HG02678 (cell line): Measurements from ENCODE around the gene EEF1AKMT4.

Source experiments
- ATAC-seq: cut with Tn5 transposase; IDR thresholded peaks from one replicate; pipeline ENCODE4 v1.9.1; 2021; ENCODE audit warnings: mild to moderate bottlenecking, moderate library complexity; ENCODE audit not compliant: unreplicated experiment

EEF1AKMT4 gene

GRCh38 chr3:184235381-184236032, 14.0 kb upstream of the EEF1AKMT4 start:
- no peak for ATAC-seq

- no peak for ATAC-seq
These were observed 13.4 kb upstream of the EEF1AKMT4 start for GRCh38 chr3:184236033-184236410.

DNA sequence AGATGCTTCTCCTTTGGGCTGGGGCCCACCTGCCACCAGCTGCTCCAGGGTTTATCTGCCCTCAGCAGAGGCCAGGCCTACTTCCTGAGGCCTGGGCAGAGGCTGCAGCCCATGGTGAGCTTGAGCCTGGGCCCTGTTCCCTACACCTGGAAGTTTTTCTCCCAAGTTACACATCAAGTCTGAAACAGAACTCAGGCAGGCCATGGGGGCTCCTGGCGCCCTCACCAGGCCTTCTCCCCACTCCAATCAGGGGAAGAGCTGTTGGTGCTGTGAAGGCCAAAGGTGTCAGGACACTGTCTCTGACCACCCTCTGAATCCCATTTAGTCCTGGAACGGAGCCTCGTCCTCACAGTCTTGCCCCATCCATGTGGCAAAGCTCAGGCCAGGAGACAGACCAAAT, 12.8 kb upstream of the EEF1AKMT4 start:
- no peak for ATAC-seq

- no peak for ATAC-seq
These were observed 12.3 kb upstream of the EEF1AKMT4 start for GRCh38 chr3:184237211-184237610.

- ATAC-seq, result no peak
These were observed 11.7 kb upstream of the EEF1AKMT4 start for GRCh38 chr3:184237807-184238206.

GRCh38 chr3:184238246-184238818, 11.1 kb upstream of the EEF1AKMT4 start:
- no peak for ATAC-seq

GRCh38 chr3:184239221-184239620, 10.3 kb upstream of the EEF1AKMT4 start:
- no peak for ATAC-seq

- no peak for ATAC-seq
These were observed 9.8 kb upstream of the EEF1AKMT4 start for GRCh38 chr3:184239708-184240107.

DNA sequence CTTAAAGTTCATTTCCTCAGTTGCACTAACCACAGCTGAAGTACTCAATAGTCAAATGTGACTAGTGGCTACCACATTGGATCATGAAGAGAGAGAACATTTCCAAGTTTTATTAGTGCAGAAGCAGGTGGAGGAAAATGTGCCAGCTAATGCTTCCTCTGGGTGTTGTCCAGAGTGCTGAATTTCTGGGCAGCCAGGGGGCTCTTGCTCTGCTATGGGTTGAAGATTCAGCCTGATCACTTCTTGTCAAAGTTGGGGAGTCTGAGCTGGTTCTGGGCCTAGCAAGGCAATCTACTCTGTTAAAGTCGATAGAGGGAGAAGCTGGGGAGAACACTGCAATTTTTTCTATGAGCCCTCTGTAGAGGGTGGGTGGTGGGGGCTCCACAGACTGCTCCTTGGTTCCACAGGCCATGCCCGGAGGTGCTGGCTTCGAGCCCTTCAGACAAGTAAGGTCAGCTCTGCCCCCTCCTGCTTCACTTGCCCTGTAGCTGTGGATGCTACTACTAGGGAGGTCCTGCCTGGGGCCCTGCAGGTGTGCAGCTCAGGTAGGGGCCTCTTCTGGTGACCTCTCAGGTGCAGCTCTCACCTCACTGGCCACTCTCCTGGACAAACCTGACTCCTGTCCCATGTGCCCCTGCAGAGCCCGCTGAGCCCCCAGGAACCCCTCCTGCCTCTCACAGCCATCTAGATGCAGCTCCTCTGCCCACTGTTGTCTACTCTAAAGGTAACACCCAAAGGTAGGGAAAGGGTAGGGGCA, 8.9 kb upstream of the EEF1AKMT4 start:
- no peak for ATAC-seq

- no peak for ATAC-seq
These were observed 8.4 kb upstream of the EEF1AKMT4 start for GRCh38 chr3:184241141-184241446.

DNA sequence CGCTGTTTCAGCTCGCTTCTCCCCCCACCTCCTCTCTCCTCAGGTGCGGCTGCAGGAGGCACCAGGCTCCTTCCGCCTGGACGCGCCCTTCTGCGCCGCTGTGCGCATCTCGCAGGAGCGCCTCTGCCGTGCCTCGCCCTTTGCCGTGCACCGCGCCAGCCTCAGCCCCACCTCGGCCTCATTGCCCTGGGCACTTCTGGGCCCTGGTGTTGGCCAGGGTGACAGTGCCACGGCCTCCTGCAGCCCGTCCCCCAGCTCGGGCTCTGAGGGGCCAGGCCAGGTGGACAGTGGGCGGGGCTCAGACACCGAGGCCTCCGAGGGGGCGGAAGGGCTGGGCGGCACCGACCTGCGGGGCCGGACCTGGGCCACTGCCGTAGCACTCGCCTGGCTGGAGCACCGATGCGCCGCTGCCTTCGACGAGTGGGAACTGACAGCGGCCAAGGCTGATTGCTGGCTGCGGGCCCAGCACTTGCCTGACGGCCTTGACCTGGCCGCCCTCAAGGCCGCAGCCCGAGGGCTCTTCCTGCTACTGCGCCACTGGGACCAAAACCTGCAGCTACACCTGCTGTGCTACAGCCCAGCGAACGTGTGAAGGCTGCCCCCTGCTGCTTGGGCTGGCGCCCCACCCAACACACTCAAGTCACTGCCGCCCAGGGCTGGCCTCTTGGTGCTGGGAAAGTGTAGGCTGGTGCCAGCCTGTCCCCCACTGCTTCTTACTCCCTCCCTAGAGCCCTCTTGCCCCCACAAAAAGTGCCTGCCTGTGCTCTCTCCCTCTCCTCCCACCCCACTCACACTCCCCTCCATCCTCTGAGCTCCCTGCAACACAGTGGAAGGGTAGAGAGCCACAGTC, 7.8 kb upstream of the EEF1AKMT4 start:
- no peak for ATAC-seq

DNA sequence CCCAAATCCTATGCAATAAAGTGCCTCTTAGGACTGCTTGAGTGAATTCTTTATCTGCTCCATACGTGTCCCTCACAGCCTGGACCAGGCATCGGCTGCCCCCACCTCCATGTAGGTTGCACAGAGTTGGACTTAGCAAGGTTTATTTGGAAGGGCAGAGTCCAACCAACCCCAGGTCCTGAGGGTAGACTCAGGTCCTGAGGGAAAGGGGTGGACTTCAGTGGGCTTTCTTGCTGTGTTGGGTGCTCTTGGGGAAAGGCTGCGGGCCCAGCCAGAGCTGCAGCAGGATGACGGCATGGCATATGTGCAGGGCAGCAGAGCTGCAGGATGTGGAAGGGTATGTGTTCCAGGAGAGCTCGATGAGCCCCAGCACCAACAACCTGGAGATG, 7.2 kb upstream of the EEF1AKMT4 start:
- no peak for ATAC-seq

DNA sequence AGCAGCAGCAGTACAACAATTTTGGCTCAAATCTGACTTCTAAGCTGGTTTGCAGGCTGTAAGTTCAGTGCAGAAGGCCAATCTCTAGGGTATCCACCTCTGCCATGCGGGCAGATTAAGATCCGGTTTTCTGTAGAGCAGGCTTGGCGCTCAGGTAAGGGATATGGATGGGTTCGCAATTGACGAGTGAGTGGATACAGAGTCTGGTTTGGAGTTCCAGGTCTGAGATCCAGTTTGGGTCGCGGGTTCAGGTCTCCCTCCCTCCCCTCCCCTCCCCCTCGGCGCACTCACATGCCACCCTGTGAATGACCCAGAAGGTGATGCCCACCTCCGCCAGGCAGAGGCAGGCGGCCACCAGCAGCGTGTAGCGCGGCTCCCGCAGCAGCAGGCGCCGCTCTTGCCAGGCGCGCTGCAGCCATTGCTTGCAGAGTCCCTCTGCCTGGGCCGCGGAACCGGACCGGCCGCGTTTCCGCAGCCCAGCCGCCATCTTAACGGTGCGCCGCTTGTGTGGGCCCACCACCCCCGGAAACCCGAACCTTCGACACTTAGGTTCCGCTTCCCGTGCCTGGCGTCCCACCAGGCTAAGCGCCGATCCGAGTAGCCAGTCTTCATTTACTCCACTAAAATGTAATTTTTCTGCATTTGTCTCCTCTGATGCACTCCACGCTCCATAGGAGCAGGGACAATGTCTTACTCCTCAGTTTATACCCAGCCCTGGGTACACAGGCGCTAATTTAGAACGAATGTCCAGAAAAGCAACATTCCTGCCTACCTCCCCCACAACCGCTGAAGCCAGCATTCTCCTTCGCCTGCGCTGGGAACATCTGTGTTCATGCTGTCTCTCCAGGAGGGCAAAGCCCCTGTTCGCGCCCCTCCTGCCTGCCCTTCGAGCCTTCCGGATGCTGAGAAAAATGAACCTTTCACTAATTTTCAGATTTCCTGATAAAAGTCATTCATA, 739 bp upstream of the EEF1AKMT4 start, which contains the start of gene ALG3:
Gene ALG3 (minus strand): TSS at position 509 of the 958 bp plus-strand sequence. CDS start 22 bp downstream, at position 487.
- peak; percentile 50 for ATAC-seq

DNA sequence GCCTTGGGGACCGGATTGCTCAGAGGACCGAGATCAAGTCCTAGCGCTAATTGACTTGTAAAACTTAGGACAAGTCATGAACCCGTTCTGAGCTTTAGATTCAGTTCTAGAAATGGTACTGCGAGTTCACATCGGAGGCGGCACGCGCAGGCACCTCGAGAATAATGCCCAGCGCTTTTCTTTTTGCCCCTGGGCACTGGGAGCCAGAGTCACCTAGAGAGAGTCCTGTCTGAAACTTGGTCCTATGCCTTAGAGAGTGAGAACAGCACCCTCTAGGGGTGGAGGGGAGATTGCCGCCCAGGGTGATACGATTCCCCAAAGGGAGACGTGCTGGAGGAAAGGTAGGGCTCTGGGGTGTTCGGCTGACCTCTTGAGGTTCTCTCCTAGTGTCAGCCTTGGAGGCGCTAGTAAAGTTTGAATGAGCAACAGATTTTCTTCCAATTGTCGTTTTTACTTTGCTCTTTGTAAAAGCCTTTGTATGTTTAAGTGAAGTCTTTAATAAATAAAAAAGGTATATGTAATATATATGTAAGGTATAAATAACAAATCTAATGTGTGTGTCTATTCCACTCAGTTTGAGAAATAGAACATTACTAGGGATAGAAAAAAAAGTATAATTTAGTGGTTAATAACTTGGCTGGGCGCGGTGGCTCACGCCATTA, 826 bp downstream of the EEF1AKMT4 start:
- peak; percentile 67 for ATAC-seq

- no peak for ATAC-seq
These were observed 6.0 kb downstream of the EEF1AKMT4 start for GRCh38 chr3:184255291-184256039.

- no peak for ATAC-seq
These were observed 7.8 kb downstream of the EEF1AKMT4 start for GRCh38 chr3:184257083-184257915.

DNA sequence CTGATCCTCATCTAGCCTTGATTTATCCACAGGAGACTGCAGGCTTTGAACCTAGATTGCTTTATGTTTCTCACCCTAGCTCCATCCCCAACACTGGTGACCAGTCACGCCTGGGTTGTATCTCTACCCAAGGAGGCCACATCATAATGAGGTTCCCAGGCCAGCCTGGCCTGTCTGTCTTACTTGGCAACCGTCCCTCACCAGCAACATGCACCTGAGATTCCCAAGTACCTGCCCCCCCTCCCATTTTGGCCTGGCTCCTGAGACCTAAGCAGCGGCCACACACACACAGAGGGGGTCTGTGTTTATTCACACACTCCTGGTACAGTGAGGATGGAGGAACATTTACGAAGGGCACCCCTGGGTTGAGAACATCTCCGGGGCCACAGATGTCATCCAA, 9.5 kb downstream of the EEF1AKMT4 start:
- ATAC-seq, result no peak

GRCh38 chr3:184259396-184259877, 10.0 kb downstream of the EEF1AKMT4 start:
- no peak for ATAC-seq
